ENCODE measurements around the gene LTA. TPM values are rescaled to one million over a fixed set of nuclear protein-coding genes. Genes with fewer than 3 reads are reported as not detected.

The LTA gene
- polyA plus RNA-seq, 12 donors: 0.13 to 2.6 (median 0.33) TPM; not detected in 6

DNA sequence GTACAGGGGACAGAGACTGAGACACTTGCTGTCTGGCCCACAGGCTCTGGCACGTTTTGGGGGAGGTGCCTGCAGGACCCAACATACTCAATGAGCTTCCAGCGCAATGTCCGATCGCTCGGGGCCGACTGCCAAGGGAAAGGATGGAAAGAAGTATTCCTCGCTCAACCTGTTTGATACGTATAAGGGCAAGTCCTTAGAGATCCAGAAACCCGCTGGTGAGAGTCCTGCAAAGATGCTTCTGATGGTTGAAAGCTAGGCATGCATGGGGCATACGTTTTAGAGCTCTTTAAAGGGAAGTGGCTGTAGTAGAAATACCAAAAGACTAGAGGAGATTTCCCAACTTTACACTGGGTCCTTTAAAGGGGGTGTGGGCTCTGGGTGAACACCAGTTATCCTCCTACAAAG is 50.6 kb downstream of the LTA start:
- no peak for DNase-seq

Other genes with a start within 250 kb of the LTA start
- gene HLA-B, start 215.1 kb upstream of the LTA start, polyA plus RNA-seq (ENCODE audit: insufficient read length in 12 of 12): 100 to 1,000 TPM in 11 of 12 donors, not detected in 1; 106 to 262 (median 145) TPM
- 10 to 100 TPM in 2 of 12 donors, 1 to 10 TPM in 9, not detected in 1; 2.8 to 12.5 (median 7.0) TPM for gene MICA, start 168.7 kb upstream of the LTA start, polyA plus RNA-seq (ENCODE audit: insufficient read length in 12 of 12)
- gene MICB, start 74.1 kb upstream of the LTA start, polyA plus RNA-seq (ENCODE audit: insufficient read length in 12 of 12): 1 to 10 TPM in 2 of 12 donors, under 1 TPM in 8, not detected in 2; 0.37 to 1.9 (median 0.78) TPM
- not detected for gene MCCD1, start 43.3 kb upstream of the LTA start, polyA plus RNA-seq (ENCODE audit: insufficient read length in 12 of 12)
- 100 to 1,000 TPM in 11 of 12 donors, not detected in 1; 312 to 457 (median 352) TPM for gene DDX39B, start 30.3 kb upstream of the LTA start, polyA plus RNA-seq (ENCODE audit: insufficient read length in 12 of 12)
- gene ATP6V1G2, start 25.7 kb upstream of the LTA start, polyA plus RNA-seq (ENCODE audit: insufficient read length in 12 of 12): 1 to 10 TPM in 10 of 12 donors, not detected in 2; 3.3 to 6.6 (median 4.1) TPM
- 10 to 100 TPM in 11 of 12 donors, not detected in 1; 11.4 to 23.7 (median 14.1) TPM for gene NFKBIL1, start 24.7 kb upstream of the LTA start, polyA plus RNA-seq (ENCODE audit: insufficient read length in 12 of 12)
- 1 to 10 TPM in 1 of 12 donors, under 1 TPM in 8, not detected in 3; 0.11 to 1.5 (median 0.33) TPM for gene TNF, start 3.3 kb downstream of the LTA start, polyA plus RNA-seq (ENCODE audit: insufficient read length in 12 of 12)
- 10 to 100 TPM in 1 of 12 donors, 1 to 10 TPM in 7, under 1 TPM in 2, not detected in 2; 0.57 to 23.4 (median 1.3) TPM for gene LTB, start 10.1 kb downstream of the LTA start, polyA plus RNA-seq (ENCODE audit: insufficient read length in 12 of 12)
- 10 to 100 TPM in 2 of 12 donors, 1 to 10 TPM in 8, not detected in 2; 3.9 to 24.6 (median 5.9) TPM for gene LST1, start 14.0 kb downstream of the LTA start, polyA plus RNA-seq (ENCODE audit: insufficient read length in 12 of 12)
- under 1 TPM in 6 of 12 donors, not detected in 6; 0.22 to 0.63 (median 0.25) TPM for gene NCR3, start 20.7 kb downstream of the LTA start, polyA plus RNA-seq (ENCODE audit: insufficient read length in 12 of 12)
- 10 to 100 TPM in 11 of 12 donors, not detected in 1; 12.8 to 39.9 (median 18.8) TPM for gene AIF1, start 42.9 kb downstream of the LTA start, polyA plus RNA-seq (ENCODE audit: insufficient read length in 12 of 12)
- 100 to 1,000 TPM; 104 to 352 (median 123) TPM for gene PRRC2A, start 48.4 kb downstream of the LTA start, polyA plus RNA-seq (ENCODE audit: insufficient read length in 12 of 12)
- gene BAG6, start 80.4 kb downstream of the LTA start, polyA plus RNA-seq (ENCODE audit: insufficient read length in 12 of 12): 100 to 1,000 TPM in 11 of 12 donors, not detected in 1; 153 to 248 (median 195) TPM
- gene APOM, start 83.6 kb downstream of the LTA start, polyA plus RNA-seq (ENCODE audit: insufficient read length in 12 of 12): 1 to 10 TPM in 10 of 12 donors, not detected in 2; 3.4 to 9.7 (median 4.8) TPM
- 10 to 100 TPM in 11 of 12 donors, not detected in 1; 10.9 to 15.8 (median 12.5) TPM for gene C6orf47, start 88.5 kb downstream of the LTA start, polyA plus RNA-seq (ENCODE audit: insufficient read length in 12 of 12)
- gene GPANK1, start 92.7 kb downstream of the LTA start, polyA plus RNA-seq (ENCODE audit: insufficient read length in 12 of 12): 10 to 100 TPM in 11 of 12 donors, not detected in 1; 12.1 to 25.8 (median 13.5) TPM
- 100 to 1,000 TPM in 11 of 12 donors, not detected in 1; 121 to 202 (median 144) TPM for gene CSNK2B, start 93.8 kb downstream of the LTA start, polyA plus RNA-seq (ENCODE audit: insufficient read length in 12 of 12)
- gene LY6G5B, start 97.7 kb downstream of the LTA start, polyA plus RNA-seq (ENCODE audit: insufficient read length in 12 of 12): 10 to 100 TPM in 9 of 12 donors, 1 to 10 TPM in 2, not detected in 1; 6.1 to 27.9 (median 14.2) TPM
- 1 to 10 TPM in 10 of 12 donors, not detected in 2; 1.2 to 6.4 (median 3.2) TPM for gene LY6G5C, start 108.8 kb downstream of the LTA start, polyA plus RNA-seq (ENCODE audit: insufficient read length in 12 of 12)
- 10 to 100 TPM in 11 of 12 donors, not detected in 1; 35.4 to 54.1 (median 43.1) TPM for gene ABHD16A, start 131.0 kb downstream of the LTA start, polyA plus RNA-seq (ENCODE audit: insufficient read length in 12 of 12)
- gene LY6G6F, start 134.6 kb downstream of the LTA start, polyA plus RNA-seq (ENCODE audit: insufficient read length in 12 of 12): under 1 TPM in 1 of 12 donors, not detected in 11; 0.27 TPM
- gene LY6G6D, start 143.1 kb downstream of the LTA start, polyA plus RNA-seq (ENCODE audit: insufficient read length in 12 of 12): 1 to 10 TPM in 1 of 12 donors, under 1 TPM in 5, not detected in 6; 0.50 to 1.1 (median 0.75) TPM
- gene LY6G6C, start 149.5 kb downstream of the LTA start, polyA plus RNA-seq (ENCODE audit: insufficient read length in 12 of 12): 1 to 10 TPM in 3 of 12 donors, under 1 TPM in 4, not detected in 5; 0.28 to 6.6 (median 0.63) TPM
- gene MPIG6B, start 151.1 kb downstream of the LTA start, polyA plus RNA-seq (ENCODE audit: insufficient read length in 12 of 12): 1 to 10 TPM in 2 of 12 donors, under 1 TPM in 8, not detected in 2; 0.49 to 1.7 (median 0.63) TPM
- 100 to 1,000 TPM in 8 of 12 donors, 10 to 100 TPM in 3, not detected in 1; 89.7 to 152 (median 108) TPM for gene DDAH2, start 157.0 kb downstream of the LTA start, polyA plus RNA-seq (ENCODE audit: insufficient read length in 12 of 12)
- gene CLIC1, start 164.2 kb downstream of the LTA start, polyA plus RNA-seq (ENCODE audit: insufficient read length in 12 of 12): 100 to 1,000 TPM in 11 of 12 donors, not detected in 1; 100 to 194 (median 129) TPM
- 10 to 100 TPM in 6 of 12 donors, 1 to 10 TPM in 5, not detected in 1; 7.4 to 32.2 (median 13.8) TPM for gene MSH5, start 167.7 kb downstream of the LTA start, polyA plus RNA-seq (ENCODE audit: insufficient read length in 12 of 12)
- gene SAPCD1, start 190.4 kb downstream of the LTA start, polyA plus RNA-seq (ENCODE audit: insufficient read length in 12 of 12): 10 to 100 TPM in 1 of 12 donors, 1 to 10 TPM in 9, not detected in 2; 1.6 to 10.7 (median 2.4) TPM
- 1 to 10 TPM in 10 of 12 donors, not detected in 2; 1.1 to 4.1 (median 2.1) TPM for gene VWA7, start 205.0 kb downstream of the LTA start, polyA plus RNA-seq (ENCODE audit: insufficient read length in 12 of 12)
- 10 to 100 TPM in 11 of 12 donors, not detected in 1; 38.6 to 60.8 (median 45.0) TPM for gene VARS1, start 223.5 kb downstream of the LTA start, polyA plus RNA-seq (ENCODE audit: insufficient read length in 12 of 12)
- gene LSM2, start 234.7 kb downstream of the LTA start, polyA plus RNA-seq (ENCODE audit: insufficient read length in 12 of 12): 10 to 100 TPM in 11 of 12 donors, not detected in 1; 47.5 to 67.9 (median 58.6) TPM
- gene HSPA1L, start 243.0 kb downstream of the LTA start, polyA plus RNA-seq (ENCODE audit: insufficient read length in 12 of 12): 1 to 10 TPM in 10 of 12 donors, not detected in 2; 3.6 to 5.5 (median 4.5) TPM
- 100 to 1,000 TPM in 1 of 12 donors, 10 to 100 TPM in 10, not detected in 1; 47.4 to 110 (median 62.3) TPM for gene HSPA1A, start 243.3 kb downstream of the LTA start, polyA plus RNA-seq (ENCODE audit: insufficient read length in 12 of 12)

Data from muscle of arm (tissue), 12 donors.